ENCODE data around the gene TNFRSF25. TPM values are rescaled to one million over a fixed set of nuclear protein-coding genes. Genes with fewer than 3 reads are reported as not detected.
A peak's percentile ranks its signal among the peaks of the same experiment; 100 is the strongest.

The TNFRSF25 gene
- total and polyA plus RNA-seq, 2 experiments from 2014 or later, result 13.6 to 25.3 TPM

GRCh38 chr1:6483761-6484117 is 17.8 kb upstream of the TNFRSF25 start:
- Histone ChIP-seq H3K4me3 (no peak overlapping the region), H3K9me2 (ENCODE audit: insufficient read depth) (no peaks in the 10 kb centered on the region), H3K27me3 (ENCODE audit: insufficient read depth) (peaks cover 6% of the 10 kb centered on the region; the same call in 1 of the 2 replicates), H3K79me2 (replicated peaks; ENCODE audit: insufficient read depth) (no peaks in the 10 kb centered on the region), H3F3A (replicated peaks; ENCODE audit: low read depth) (no peaks in the 10 kb centered on the region), H2AFZ (no peak overlapping the region), H3K4me2 (no peak overlapping the region), H3K27ac (ENCODE audit: low read depth) (no peak overlapping the region), H3K4me1 (ENCODE audit: insufficient read depth) (no peaks in the 10 kb centered on the region), H4K20me1 (replicated peaks; ENCODE audit: insufficient read depth) (no peaks in the 10 kb centered on the region), H3K36me3 (ENCODE audit: insufficient read depth) (no peaks in the 10 kb centered on the region)
- Mint-ChIP-seq H3K4me1 (peaks cover 22% of the 10 kb centered on the region), H3K27ac (no peak overlapping the region), H3K9me3 (no peaks in the 10 kb centered on the region), H3K36me3 (ENCODE audit: low read depth) (no peaks in the 10 kb centered on the region), H3K4me3 (peak overlapping the region; percentile 78), H3K27me3 (ENCODE audit: insufficient read depth, low read depth, poor library complexity) (peaks cover 22% of the 10 kb centered on the region)
- DNase-seq (ENCODE audit: low spot score), result no peak
- TF ChIP-seq NANOG (IDR thresholded peaks at IDR 0.05; ENCODE audit: borderline replicate concordance) (no peak), STAT1 (IDR thresholded peaks at IDR 0.05; ENCODE audit: unreplicated experiment) (no peak), CREB1 (CRISPR knock-in tag; IDR thresholded peaks at IDR 0.05; ENCODE audit: low read depth) (no peak)
- ATAC-seq, result no peak

- Histone ChIP-seq H3K27me3 (ENCODE audit: insufficient read depth) (peaks cover 6% of the 10 kb centered on the region; the same call in 1 of the 2 replicates), H3K4me3 (no peak overlapping the region), H3K4me1 (ENCODE audit: insufficient read depth) (no peaks in the 10 kb centered on the region), H3F3A (replicated peaks; ENCODE audit: low read depth) (no peaks in the 10 kb centered on the region), H4K20me1 (replicated peaks; ENCODE audit: insufficient read depth) (no peaks in the 10 kb centered on the region), H3K36me3 (ENCODE audit: insufficient read depth) (no peaks in the 10 kb centered on the region), H3K4me2 (no peak overlapping the region), H3K79me2 (replicated peaks; ENCODE audit: insufficient read depth) (no peaks in the 10 kb centered on the region), H3K9me2 (ENCODE audit: insufficient read depth) (no peaks in the 10 kb centered on the region), H2AFZ (no peak overlapping the region), H3K27ac (ENCODE audit: low read depth) (no peak overlapping the region)
- Mint-ChIP-seq H3K4me1 (peaks cover 22% of the 10 kb centered on the region), H3K27ac (no peak overlapping the region), H3K4me3 (peak overlapping the region; percentile 31; the same call in 1 of the 3 replicates), H3K9me3 (no peaks in the 10 kb centered on the region), H3K36me3 (ENCODE audit: low read depth) (no peaks in the 10 kb centered on the region), H3K27me3 (ENCODE audit: insufficient read depth, low read depth, poor library complexity) (peaks cover 21% of the 10 kb centered on the region)
- no peak for TF ChIP-seq POLR2AphosphoS5 (IDR thresholded peaks at IDR 0.05; ENCODE audit: low read depth)
- no peak for DNase-seq (ENCODE audit: low spot score)
- ATAC-seq, result no peak
Measured at GRCh38 chr1:6483017-6483760, 17.2 kb upstream of the TNFRSF25 start.

GRCh38 chr1:6481820-6482219 is 15.8 kb upstream of the TNFRSF25 start:
- Histone ChIP-seq H3K36me3 (ENCODE audit: insufficient read depth) (no peaks in the 10 kb centered on the region), H3K27me3 (ENCODE audit: insufficient read depth) (peaks cover 6% of the 10 kb centered on the region; the same call in 1 of the 2 replicates), H3F3A (replicated peaks; ENCODE audit: low read depth) (0 out of 2 replicates have a peak, but pooled peaks cover 3% of the 10 kb centered on the region), H3K4me3 (no peak overlapping the region), H3K4me1 (ENCODE audit: insufficient read depth) (peaks cover 6% of the 10 kb centered on the region; the same call in 1 of the 2 replicates), H2AFZ (no peak overlapping the region), H3K79me2 (replicated peaks; ENCODE audit: insufficient read depth) (no peaks in the 10 kb centered on the region), H3K27ac (ENCODE audit: low read depth) (no peak overlapping the region), H3K4me2 (no peak overlapping the region), H3K9me2 (ENCODE audit: insufficient read depth) (no peaks in the 10 kb centered on the region), H4K20me1 (replicated peaks; ENCODE audit: insufficient read depth) (peaks cover 2% of the 10 kb centered on the region; the same call in 1 of the 2 replicates)
- H3K9me3 Mint-ChIP-seq, result no peaks in the 10 kb centered on the region
- H3K4me3 Mint-ChIP-seq, result no peak overlapping the region
- ATAC-seq, result no peak
- H3K27me3 Mint-ChIP-seq (ENCODE audit: insufficient read depth, low read depth, poor library complexity), result peaks cover 15% of the 10 kb centered on the region
- peaks cover 23% of the 10 kb centered on the region for H3K4me1 Mint-ChIP-seq
- no peak overlapping the region for H3K27ac Mint-ChIP-seq
- no peak for DNase-seq (ENCODE audit: low spot score)
- H3K36me3 Mint-ChIP-seq (ENCODE audit: low read depth), result no peaks in the 10 kb centered on the region
- TF ChIP-seq CTCF (conservative IDR thresholded peaks at IDR 0.05; ENCODE audit: low read depth in 2 of 2) (no peak), EZH2 (IDR thresholded peaks at IDR 0.05; ENCODE audit: low read depth, unreplicated experiment) (no peak), NANOG (IDR thresholded peaks at IDR 0.05; ENCODE audit: borderline replicate concordance) (no peak), ZNF114 (CRISPR knock-in tag; IDR thresholded peaks at IDR 0.05) (no peak), STAT1 (IDR thresholded peaks at IDR 0.05; ENCODE audit: unreplicated experiment) (no peak), ZNF331 (CRISPR knock-in tag; IDR thresholded peaks at IDR 0.05; ENCODE audit: low read depth) (no peak)

Data from GM23338 (cell line).